ENCODE results near the gene PPEF2. TPM values are rescaled to one million over a fixed set of nuclear protein-coding genes. Genes with fewer than 3 reads are reported as not detected.
"Not testable (repeated sequence)": the region's sequence is repeated elsewhere in the genome, so short reads cannot be mapped to it uniquely, and the experiment has no call there.

Gene PPEF2
- total RNA-seq, 2 donors from 2014 or later: not detected

GRCh38 chr4:75912968-75913367, 10.7 kb upstream of the PPEF2 start:
- peaks cover 7% of the 10 kb centered on the region for H3K4me1 ChIP-seq
- H3K27ac ChIP-seq: no peak overlapping the region
- DNase-seq (no peak), ATAC-seq (no peak)
- no peaks in the 10 kb centered on the region for H3K9me3 ChIP-seq
- no peak overlapping the region for H3K4me3 ChIP-seq
- no peaks in the 10 kb centered on the region for H3K27me3 ChIP-seq
- 52 to 70% methylated on average over 6 of the region's 6 CpGs for WGBS, 2 donors
- intact Hi-C loops (cut with DNase I): loop anchor here (10.0 kb wide), 1 partner anchor 162 kb away; the partner anchor contains the start of gene ART3
- TF ChIP-seq POLR2A (IDR thresholded peaks at IDR 0.05) (no peak), CTCF (IDR thresholded peaks at IDR 0.05) (no peak)
- H3K36me3 ChIP-seq (replicated peaks in 1 of 2; ENCODE audit: insufficient read depth in 1 of 2, low read depth in 2 of 2): no peaks in the 10 kb centered on the region

- ATAC-seq; DNase-seq; H3K36me3 ChIP-seq (replicated peaks in 1 of 2; ENCODE audit: insufficient read depth in 1 of 2, low read depth in 2 of 2); H3K4me1 ChIP-seq; H3K27ac ChIP-seq; H3K9me3 ChIP-seq; H3K4me3 ChIP-seq; H3K27me3 ChIP-seq: not testable (repeated sequence)
- intact Hi-C loops (cut with DNase I): loop anchor here (10.0 kb wide), 1 partner anchor 164 kb away; the partner anchor contains the start of gene ART3
- WGBS, 2 donors: 90 to 92% methylated on average over 6 of the region's 6 CpGs
These were observed 8.6 kb upstream of the PPEF2 start for GRCh38 chr4:75910831-75911230.

GRCh38 chr4:75909405-75909804, 7.2 kb upstream of the PPEF2 start:
- intact Hi-C loops (cut with DNase I): no loop called here
- Histone ChIP-seq H3K27ac (no peak overlapping the region), H3K36me3 (replicated peaks in 1 of 2; ENCODE audit: insufficient read depth in 1 of 2, low read depth in 2 of 2) (no peaks in the 10 kb centered on the region), H3K4me1 (no peaks in the 10 kb centered on the region), H3K4me3 (no peak overlapping the region), H3K27me3 (no peaks in the 10 kb centered on the region), H3K9me3 (no peaks in the 10 kb centered on the region)
- DNase-seq: no peak
- TF ChIP-seq POLR2A (IDR thresholded peaks at IDR 0.05): no peak
- no peak for TF ChIP-seq CTCF (IDR thresholded peaks at IDR 0.05)
- ATAC-seq: no peak
- WGBS, 2 donors: 86 to 88% methylated on average over 5 of the region's 5 CpGs

- H3K27me3 ChIP-seq: no peaks in the 10 kb centered on the region
These were observed 6.3 kb upstream of the PPEF2 start for GRCh38 chr4:75908555-75908954.

GRCh38 chr4:75907966-75908365, 5.7 kb upstream of the PPEF2 start:
- H3K4me1 ChIP-seq: no peaks in the 10 kb centered on the region
- intact Hi-C loops (cut with DNase I): no loop called here
- H3K4me3 ChIP-seq: no peak overlapping the region
- no peaks in the 10 kb centered on the region for H3K36me3 ChIP-seq (replicated peaks in 1 of 2; ENCODE audit: insufficient read depth in 1 of 2, low read depth in 2 of 2)
- ATAC-seq: no peak
- no peak overlapping the region for H3K27ac ChIP-seq
- no peaks in the 10 kb centered on the region for H3K9me3 ChIP-seq
- TF ChIP-seq POLR2A (IDR thresholded peaks at IDR 0.05): no peak
- no peak for TF ChIP-seq CTCF (IDR thresholded peaks at IDR 0.05)
- no peak for DNase-seq
- 90 to 94% methylated on average over 3 of the region's 3 CpGs for WGBS, 2 donors
- no peaks in the 10 kb centered on the region for H3K27me3 ChIP-seq

More at GRCh38 chr4:75908555-75908954, 6.3 kb upstream of the PPEF2 start:
- H3K9me3 ChIP-seq: no peaks in the 10 kb centered on the region
- TF ChIP-seq CTCF (IDR thresholded peaks at IDR 0.05) (no peak), POLR2A (IDR thresholded peaks at IDR 0.05) (no peak)
- WGBS, 2 donors: 8 to 12% methylated on average over 3 of the region's 3 CpGs
- DNase-seq (no peak), ATAC-seq (no peak)
- no peak overlapping the region for H3K4me3 ChIP-seq
- H3K4me1 ChIP-seq: no peaks in the 10 kb centered on the region
- H3K36me3 ChIP-seq (replicated peaks in 1 of 2; ENCODE audit: insufficient read depth in 1 of 2, low read depth in 2 of 2): no peaks in the 10 kb centered on the region
- no peak overlapping the region for H3K27ac ChIP-seq
- intact Hi-C loops (cut with DNase I): no loop called here
